HG02798 (cell line): Measurements from ENCODE around the gene SKAP1.

ENCODE experiments used
- ATAC-seq: cut with Tn5 transposase; IDR thresholded peaks from one replicate; pipeline ENCODE4 v1.9.1; 2021; ENCODE audit warnings: mild to moderate bottlenecking; ENCODE audit not compliant: unreplicated experiment, poor library complexity

SKAP1 gene

GRCh38 chr17:48128400-48128799 is 301.6 kb downstream of the SKAP1 start:
- ATAC-seq = no peak

- no peak for ATAC-seq
These were observed 302.5 kb downstream of the SKAP1 start for GRCh38 chr17:48127371-48128051.

GRCh38 chr17:48126532-48126850 is 303.5 kb downstream of the SKAP1 start:
- ATAC-seq = no peak

GRCh38 chr17:48125829-48126531 is 304.0 kb downstream of the SKAP1 start:
- no peak for ATAC-seq

- no peak for ATAC-seq
These were observed 306.1 kb downstream of the SKAP1 start for GRCh38 chr17:48123776-48124388.

GRCh38 chr17:48123111-48123510 is 306.9 kb downstream of the SKAP1 start:
- no peak for ATAC-seq

GRCh38 chr17:48122665-48123045 is 307.4 kb downstream of the SKAP1 start:
- no peak for ATAC-seq

GRCh38 chr17:48121923-48122664 is 307.9 kb downstream of the SKAP1 start:
- no peak for ATAC-seq

- peak; percentile 34 for ATAC-seq
These were observed 316.8 kb downstream of the SKAP1 start for GRCh38 chr17:48113201-48113676.

GRCh38 chr17:48111937-48112241 is 318.1 kb downstream of the SKAP1 start:
- no peak for ATAC-seq

- no peak for ATAC-seq
These were observed 319.3 kb downstream of the SKAP1 start for GRCh38 chr17:48110761-48111160.

GRCh38 chr17:48107137-48108055 is 322.6 kb downstream of the SKAP1 start, which contains the start of gene SNX11:
Gene SNX11 (plus strand): TSS chr17:48107766. CDS start chr17:48112044, 4,278 bp downstream.
- peak; percentile 84 for ATAC-seq

- ATAC-seq = no peak
These were observed 323.2 kb downstream of the SKAP1 start for GRCh38 chr17:48106802-48107136.

GRCh38 chr17:48104440-48104839 is 325.6 kb downstream of the SKAP1 start:
- no peak for ATAC-seq

- no peak for ATAC-seq
These were observed 327.0 kb downstream of the SKAP1 start for GRCh38 chr17:48102798-48103715.

- no peak for ATAC-seq
These were observed 327.8 kb downstream of the SKAP1 start for GRCh38 chr17:48102043-48102750.

GRCh38 chr17:48101012-48101720 is 328.8 kb downstream of the SKAP1 start, which contains the start of gene CBX1:
Gene CBX1 (minus strand): TSS chr17:48101478. CDS start chr17:48077004, 24,474 bp downstream.
- peak; percentile 91 for ATAC-seq

- ATAC-seq = no peak
These were observed 329.4 kb downstream of the SKAP1 start for GRCh38 chr17:48100591-48101011.
